Fibroblast of lung (primary cell): Measurements from ENCODE around the gene EEF1A2. TPM values are rescaled to one million over a fixed set of nuclear protein-coding genes. Genes with fewer than 3 reads are reported as not detected.
A peak's percentile ranks its signal among the peaks of the same experiment; 100 is the strongest.

Experiments used
- DNase-seq, 2 donors: peaks; one replicate each; pipeline versions ENCODE4 v3.0.0 to v3.0.0-alpha.2; 2010; ENCODE audit warnings: low read depth in 2 of 2
- H2AFZ ChIP-seq: 2 replicates; pipeline ENCODE4 v1.5.1; 2012; ENCODE audit warnings: low read length, control low read depth, inconsistent platforms
- H3K27ac ChIP-seq: 2 replicates; pipeline ENCODE4 v1.5.1; 2011; ENCODE audit warnings: low read length, control low read depth; ENCODE audit not compliant: insufficient read depth
- H3K27me3 ChIP-seq: 2 replicates; pipeline ENCODE4 v1.5.1; 2011; ENCODE audit warnings: mild to moderate bottlenecking, low read length; ENCODE audit not compliant: control insufficient read depth, insufficient read depth
- H3K36me3 ChIP-seq: 2 replicates; pipeline ENCODE4 v1.5.1; 2011; ENCODE audit warnings: low read length; ENCODE audit not compliant: control insufficient read depth, insufficient read depth
- H3K4me1 ChIP-seq: 2 replicates; pipeline ENCODE4 v1.5.1; 2011; ENCODE audit warnings: low read length; ENCODE audit not compliant: control insufficient read depth, insufficient read depth; ENCODE audit errors: extremely low read depth
- H3K4me2 ChIP-seq: 2 replicates; pipeline ENCODE4 v1.5.1; 2011; ENCODE audit warnings: low read length, control low read depth; ENCODE audit not compliant: insufficient read depth; ENCODE audit errors: extremely low read depth
- H3K4me3 ChIP-seq, 4 experiments: fragments of 200-600 bp in 1 of 4; sonication (generic) in 1 of 4; replicated peaks in 1 of 4; 2 replicates each; pipeline ENCODE4 v1.5.1; 2011 to 2016; ENCODE audit warnings: low read length in 4 of 4, low read depth in 3 of 4, mild to moderate bottlenecking in 3 of 4, control low read depth in 2 of 4, inconsistent platforms in 1 of 4, mixed read lengths in 1 of 4; ENCODE audit not compliant: insufficient read depth in 1 of 4; ENCODE audit errors: control extremely low read depth in 1 of 4
- H3K79me2 ChIP-seq: 2 replicates; pipeline ENCODE4 v1.5.1; 2012; ENCODE audit warnings: mild to moderate bottlenecking, low read length, inconsistent platforms; ENCODE audit not compliant: control insufficient read depth, insufficient read depth
- H3K9ac ChIP-seq: 2 replicates; pipeline ENCODE4 v1.5.1; 2011; ENCODE audit warnings: mild to moderate bottlenecking, low read length, control low read depth; ENCODE audit not compliant: insufficient read depth
- H3K9me3 ChIP-seq: 2 replicates; pipeline ENCODE4 v1.5.1; 2012; ENCODE audit warnings: low read depth, low read length; ENCODE audit not compliant: control insufficient read depth, insufficient read depth
- H4K20me1 ChIP-seq: 2 replicates; pipeline ENCODE4 v1.5.1; 2011; ENCODE audit warnings: low read length; ENCODE audit not compliant: control insufficient read depth, insufficient read depth; ENCODE audit errors: extremely low read depth
- CTCF ChIP-seq, 2 donors: IDR thresholded peaks in 1 of 2; conservative IDR thresholded peaks in 1 of 2; 1 replicate in 1 of 2; 2 replicates in 1 of 2; pipeline ENCODE4 v1.5.1; 2011 to 2012; ENCODE audit warnings: low read length in 2 of 2, control low read depth in 1 of 2, inconsistent platforms in 1 of 2, low read depth in 1 of 2, mild to moderate bottlenecking in 1 of 2
- EZH2 ChIP-seq: IDR thresholded peaks from 2 replicates; pipeline ENCODE4 v1.5.1; 2012; ENCODE audit warnings: low read length, control low read depth, mild to moderate bottlenecking; ENCODE audit errors: missing control alignments
- polyA plus RNA-seq, 2 donors: library from polyadenylated mRNA; depleted of rRNA in 1 of 2; stranded (reverse) in 1 of 2; unstranded in 1 of 2; fragments of >200 nt; gene quantifications; 2 replicates each; pipeline ENCODE4 v1.2.1, GENCODE V29; 2011 to 2012; ENCODE audit warnings: missing spikeins in 1 of 2
- total RNA-seq: library from RNA; depleted of rRNA; stranded (reverse); fragments of >200 nt; gene quantifications from 2 replicates; pipeline ENCODE4 v1.2.1, GENCODE V29; 2014

Gene EEF1A2
- total and polyA plus RNA-seq, 2 donors (not counting 1 experiment from before 2014, with no cell fraction given): 0.16 to 1.7 TPM

GRCh38 chr20:63444548-63444947 is 54.3 kb downstream of the EEF1A2 start:
- TF ChIP-seq EZH2: no peak
- TF ChIP-seq CTCF (conservative IDR thresholded peaks at IDR 0.05 in 1 of 2, IDR thresholded peaks at IDR 0.05 in 1 of 2; ENCODE audit: low read depth in 1 of 2, low read length in 2 of 2): no peak

GRCh38 chr20:63443606-63444395 is 55.1 kb downstream of the EEF1A2 start:
- DNase-seq: no peak
- Histone ChIP-seq H3K9me3 (no peaks in the 10 kb centered on the region), H3K4me1 (no peaks in the 10 kb centered on the region), H4K20me1 (no peaks in the 10 kb centered on the region), H3K27me3 (peaks cover 1% of the 10 kb centered on the region), H3K27ac (no peak overlapping the region), H3K4me3 (no peak overlapping the region), H3K79me2 (no peaks in the 10 kb centered on the region), H3K9ac (no peak overlapping the region), H3K36me3 (no peaks in the 10 kb centered on the region), H3K4me2 (no peak overlapping the region), H2AFZ (no peak overlapping the region)
- TF ChIP-seq EZH2 (no peak), CTCF (conservative IDR thresholded peaks at IDR 0.05 in 1 of 2, IDR thresholded peaks at IDR 0.05 in 1 of 2; ENCODE audit: low read depth in 1 of 2, low read length in 2 of 2) (no peak)

More at GRCh38 chr20:63444548-63444947, 54.3 kb downstream of the EEF1A2 start:
- no peak overlapping the region for H3K9ac ChIP-seq
- H3K27me3 ChIP-seq: peaks cover 4% of the 10 kb centered on the region
- H3K36me3 ChIP-seq: no peaks in the 10 kb centered on the region
- H4K20me1 ChIP-seq: no peaks in the 10 kb centered on the region
- H2AFZ ChIP-seq: no peak overlapping the region
- no peak overlapping the region for H3K27ac ChIP-seq
- no peaks in the 10 kb centered on the region for H3K79me2 ChIP-seq
- H3K9me3 ChIP-seq: no peaks in the 10 kb centered on the region
- no peaks in the 10 kb centered on the region for H3K4me1 ChIP-seq
- no peak overlapping the region for H3K4me2 ChIP-seq
- no peak for DNase-seq
- no peak overlapping the region for H3K4me3 ChIP-seq

- no peaks in the 10 kb centered on the region for H3K36me3 ChIP-seq
- H3K4me3 ChIP-seq: no peak overlapping the region
- TF ChIP-seq CTCF (conservative IDR thresholded peaks at IDR 0.05 in 1 of 2, IDR thresholded peaks at IDR 0.05 in 1 of 2; ENCODE audit: low read depth in 1 of 2, low read length in 2 of 2) (peak; percentile 8 to 37), EZH2 (no peak)
- H3K27ac ChIP-seq: no peak overlapping the region
- H3K9me3 ChIP-seq: no peaks in the 10 kb centered on the region
- H3K79me2 ChIP-seq: no peaks in the 10 kb centered on the region
- H2AFZ ChIP-seq: no peak overlapping the region
- no peaks in the 10 kb centered on the region for H3K4me1 ChIP-seq
- H3K9ac ChIP-seq: no peak overlapping the region
- H4K20me1 ChIP-seq: no peaks in the 10 kb centered on the region
- no peaks in the 10 kb centered on the region for H3K27me3 ChIP-seq
- DNase-seq: peak; percentile 8 to 26
- H3K4me2 ChIP-seq: no peak overlapping the region
Measured at GRCh38 chr20:63442100-63442493, 56.8 kb downstream of the EEF1A2 start.
